KMS-11 (cell line): ENCODE measurements around the gene CDH4.

Source experiments
- H2AFZ ChIP-seq: fragments of 200-600 bp; sonication (generic); 2 replicates; pipeline ENCODE4 v1.6.1; 2016; ENCODE audit warnings: antibody characterized with exemption, mixed run types, low read depth
- H3K27ac ChIP-seq: fragments of 200-600 bp; sonication (generic); 2 replicates; pipeline ENCODE4 v1.6.1; 2016; ENCODE audit warnings: mild to moderate bottlenecking, mixed run types
- H3K27me3 ChIP-seq: fragments of 200-600 bp; sonication (generic); 2 replicates; pipeline ENCODE4 v1.6.1; 2017; ENCODE audit warnings: mild to moderate bottlenecking, low read depth, mixed run types, moderate library complexity; ENCODE audit not compliant: insufficient read depth
- H3K36me3 ChIP-seq: fragments of 200-600 bp; sonication (generic); 2 replicates; pipeline ENCODE4 v1.6.1; 2017; ENCODE audit warnings: mild to moderate bottlenecking, mixed run types; ENCODE audit not compliant: insufficient read depth
- H3K4me1 ChIP-seq: fragments of 200-600 bp; sonication (generic); 2 replicates; pipeline ENCODE4 v1.6.1; 2016; ENCODE audit warnings: mild to moderate bottlenecking, low read depth, mixed run types; ENCODE audit not compliant: poor library complexity, severe bottlenecking
- H3K4me2 ChIP-seq: fragments of 200-600 bp; sonication (generic); 2 replicates; pipeline ENCODE4 v1.7.0; 2016; ENCODE audit warnings: mild to moderate bottlenecking, mixed run types
- H3K4me3 ChIP-seq: fragments of 200-600 bp; sonication (generic); IDR thresholded peaks from 2 replicates; pipeline ENCODE4 v1.6.1; 2017; ENCODE audit warnings: low read depth, low read length, mixed read lengths; ENCODE audit not compliant: insufficient read depth
- H3K79me2 ChIP-seq: fragments of 200-600 bp; sonication (generic); 2 replicates; pipeline ENCODE4 v1.6.1; 2016; ENCODE audit warnings: low read depth, mixed run types; ENCODE audit not compliant: insufficient read depth
- H3K9ac ChIP-seq: fragments of 200-600 bp; sonication (generic); 2 replicates; pipeline ENCODE4 v1.6.1; 2016; ENCODE audit warnings: mild to moderate bottlenecking, mixed run types
- H4K20me1 ChIP-seq: fragments of 200-600 bp; sonication (generic); 2 replicates; pipeline ENCODE4 v1.6.1; 2016; ENCODE audit warnings: mild to moderate bottlenecking, mixed run types; ENCODE audit not compliant: insufficient read depth
- TF ChIP-seq, protein P1 (sequence below): fragments of 200-600 bp; sonication (generic); conservative IDR thresholded peaks from 2 replicates; pipeline ENCODE4 v1.6.1; 2017; ENCODE audit warnings: low read depth, mild to moderate bottlenecking, antibody characterized with exemption, low read length, moderate library complexity, mixed read lengths

CDH4 gene

DNA sequence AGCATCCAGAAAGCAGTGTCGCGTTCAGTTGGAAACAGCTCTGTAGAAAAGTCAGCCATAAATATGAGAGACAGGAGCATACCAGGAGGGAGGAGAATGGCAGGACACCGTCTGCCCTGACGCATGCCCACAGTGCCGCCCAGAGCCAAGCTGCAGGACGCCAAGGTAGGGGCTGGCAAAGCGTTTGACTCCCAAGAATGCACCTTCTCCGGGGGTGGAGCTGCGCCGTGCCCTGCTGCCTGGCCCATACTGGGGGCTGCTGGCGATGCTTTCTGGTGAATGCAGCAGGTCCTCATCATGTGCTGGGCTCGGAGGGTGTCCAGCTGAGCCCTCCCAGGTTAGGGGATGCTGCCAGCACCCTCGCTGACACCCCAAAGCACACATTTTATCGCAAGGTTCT lies 349.8 kb downstream of the CDH4 start:
- H3K36me3 ChIP-seq = no peaks in the 10 kb centered on the region
- no peaks in the 10 kb centered on the region for H4K20me1 ChIP-seq
- H2AFZ ChIP-seq = no peak overlapping the region
- H3K27ac ChIP-seq = no peak overlapping the region
- no peak overlapping the region for H3K4me2 ChIP-seq
- no peaks in the 10 kb centered on the region for H3K4me1 ChIP-seq
- no peak overlapping the region for H3K4me3 ChIP-seq
- H3K79me2 ChIP-seq = no peaks in the 10 kb centered on the region
- peaks cover 8% of the 10 kb centered on the region; the same call in 1 of the 2 replicates for H3K27me3 ChIP-seq
- TF ChIP-seq, protein P1, sequence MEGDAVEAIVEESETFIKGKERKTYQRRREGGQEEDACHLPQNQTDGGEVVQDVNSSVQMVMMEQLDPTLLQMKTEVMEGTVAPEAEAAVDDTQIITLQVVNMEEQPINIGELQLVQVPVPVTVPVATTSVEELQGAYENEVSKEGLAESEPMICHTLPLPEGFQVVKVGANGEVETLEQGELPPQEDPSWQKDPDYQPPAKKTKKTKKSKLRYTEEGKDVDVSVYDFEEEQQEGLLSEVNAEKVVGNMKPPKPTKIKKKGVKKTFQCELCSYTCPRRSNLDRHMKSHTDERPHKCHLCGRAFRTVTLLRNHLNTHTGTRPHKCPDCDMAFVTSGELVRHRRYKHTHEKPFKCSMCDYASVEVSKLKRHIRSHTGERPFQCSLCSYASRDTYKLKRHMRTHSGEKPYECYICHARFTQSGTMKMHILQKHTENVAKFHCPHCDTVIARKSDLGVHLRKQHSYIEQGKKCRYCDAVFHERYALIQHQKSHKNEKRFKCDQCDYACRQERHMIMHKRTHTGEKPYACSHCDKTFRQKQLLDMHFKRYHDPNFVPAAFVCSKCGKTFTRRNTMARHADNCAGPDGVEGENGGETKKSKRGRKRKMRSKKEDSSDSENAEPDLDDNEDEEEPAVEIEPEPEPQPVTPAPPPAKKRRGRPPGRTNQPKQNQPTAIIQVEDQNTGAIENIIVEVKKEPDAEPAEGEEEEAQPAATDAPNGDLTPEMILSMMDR = no peak
- no peak overlapping the region for H3K9ac ChIP-seq

DNA sequence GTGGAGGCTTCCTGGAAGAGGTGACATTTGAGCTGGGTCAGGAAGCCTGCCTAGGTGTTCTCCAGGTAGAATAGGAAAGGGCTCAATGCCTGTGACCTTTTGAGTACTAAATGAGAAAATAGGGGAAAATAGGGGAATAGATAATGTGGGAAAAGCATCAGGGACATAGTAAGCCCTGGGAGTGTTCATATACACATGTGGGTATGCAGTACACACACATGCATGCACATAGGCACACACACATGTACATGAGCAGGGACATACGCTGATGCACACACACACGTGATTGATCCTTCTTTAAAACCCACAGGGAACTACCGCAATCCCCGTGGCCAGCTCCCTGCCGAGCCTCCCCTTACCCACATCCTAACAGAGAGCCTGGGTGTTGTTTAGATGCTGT lies 351.7 kb downstream of the CDH4 start:
- no peak overlapping the region for H2AFZ ChIP-seq
- no peak overlapping the region for H3K9ac ChIP-seq
- H3K36me3 ChIP-seq = no peaks in the 10 kb centered on the region
- TF ChIP-seq, protein P1 = no peak
- no peak overlapping the region for H3K27ac ChIP-seq
- no peak overlapping the region for H3K4me3 ChIP-seq
- H4K20me1 ChIP-seq = no peaks in the 10 kb centered on the region
- H3K4me1 ChIP-seq = no peaks in the 10 kb centered on the region
- peaks cover 8% of the 10 kb centered on the region; the same call in 1 of the 2 replicates for H3K27me3 ChIP-seq
- H3K4me2 ChIP-seq = no peak overlapping the region
- no peaks in the 10 kb centered on the region for H3K79me2 ChIP-seq

DNA sequence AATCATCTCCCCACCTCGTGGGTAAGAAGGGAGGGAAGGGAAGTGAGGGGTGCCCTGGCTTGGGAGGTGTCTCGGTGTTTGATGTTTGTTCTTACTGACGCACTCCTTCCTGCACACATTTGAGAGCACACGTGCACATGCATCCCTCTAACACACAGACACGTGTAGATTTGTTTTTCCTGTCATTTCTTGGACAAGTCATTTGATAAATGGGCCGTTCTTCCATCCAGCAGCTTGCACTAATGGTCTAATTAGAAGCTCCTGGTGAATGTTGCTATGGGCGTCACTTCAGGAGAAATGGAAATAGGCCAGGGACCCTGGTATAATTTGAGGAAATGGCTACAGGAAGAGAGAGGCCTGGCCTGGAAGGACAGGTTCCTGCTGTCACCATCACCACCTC lies 352.5 kb downstream of the CDH4 start:
- no peak overlapping the region for H3K9ac ChIP-seq
- TF ChIP-seq, protein P1 = no peak
- no peak overlapping the region for H3K4me3 ChIP-seq
- no peaks in the 10 kb centered on the region for H3K36me3 ChIP-seq
- no peaks in the 10 kb centered on the region for H3K79me2 ChIP-seq
- no peak overlapping the region for H3K27ac ChIP-seq
- no peak overlapping the region for H2AFZ ChIP-seq
- H4K20me1 ChIP-seq = no peaks in the 10 kb centered on the region
- no peak overlapping the region for H3K4me2 ChIP-seq
- H3K4me1 ChIP-seq = no peaks in the 10 kb centered on the region
- peaks cover 8% of the 10 kb centered on the region; the same call in 1 of the 2 replicates for H3K27me3 ChIP-seq

DNA sequence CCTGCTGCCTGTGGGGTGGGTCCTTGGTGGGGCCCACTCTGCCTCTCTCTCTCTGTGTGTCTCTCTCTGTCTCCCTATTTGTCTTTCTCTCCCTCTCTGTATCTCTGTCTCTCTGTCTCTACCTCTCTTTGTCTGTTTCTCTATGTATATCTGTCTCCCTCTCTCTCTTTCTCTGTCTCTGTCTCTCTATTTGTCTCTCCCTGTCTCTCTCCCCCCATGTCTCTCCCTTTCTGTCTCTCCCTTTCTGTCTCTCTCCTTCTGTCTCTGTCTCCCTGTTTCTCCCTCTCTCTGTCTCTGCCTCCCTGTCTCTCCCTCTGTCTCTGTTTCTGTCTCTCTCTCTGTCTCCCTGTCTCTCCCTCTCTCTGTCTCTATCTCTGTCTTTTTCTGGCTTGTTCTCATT lies 353.2 kb downstream of the CDH4 start:
- TF ChIP-seq, protein P1 = no peak
- H3K27ac ChIP-seq = no peak overlapping the region
- no peak overlapping the region for H3K4me3 ChIP-seq
- H3K27me3 ChIP-seq = peaks cover 4% of the 10 kb centered on the region; the same call in 1 of the 2 replicates
- H2AFZ ChIP-seq = no peak overlapping the region
- H3K4me1 ChIP-seq = no peaks in the 10 kb centered on the region
- no peak overlapping the region for H3K4me2 ChIP-seq
- H3K9ac ChIP-seq = no peak overlapping the region
- no peaks in the 10 kb centered on the region for H3K79me2 ChIP-seq
- no peaks in the 10 kb centered on the region for H4K20me1 ChIP-seq
- no peaks in the 10 kb centered on the region for H3K36me3 ChIP-seq
